HG03378 (cell line): Measurements from ENCODE around the gene KCNG4.

Source experiments
- ATAC-seq: cut with Tn5 transposase; IDR thresholded peaks from one replicate; pipeline ENCODE4 v1.9.1; 2021; ENCODE audit warnings: mild to moderate bottlenecking, moderate library complexity; ENCODE audit not compliant: unreplicated experiment

Gene KCNG4

GRCh38 chr16:84239909-84240308 lies at the start of gene KCNG4:
Gene KCNG4, minus strand, starts transcription at chr16:84240012. Its CDS starts 2,527 bp downstream, at chr16:84237485.
- ATAC-seq, result no peak

- ATAC-seq, result no peak
Observed at GRCh38 chr16:84288902-84289301, 49.1 kb upstream of the KCNG4 start.

- no peak for ATAC-seq
Observed at GRCh38 chr16:84286578-84287240, 46.9 kb upstream of the KCNG4 start.

GRCh38 chr16:84284154-84284722 lies 44.4 kb upstream of the KCNG4 start:
- no peak for ATAC-seq

- ATAC-seq, result no peak
Observed at GRCh38 chr16:84283314-84284153, 43.7 kb upstream of the KCNG4 start.

- no peak for ATAC-seq
Observed at GRCh38 chr16:84282533-84282932, 42.7 kb upstream of the KCNG4 start.

- ATAC-seq, result no peak
Observed at GRCh38 chr16:84281074-84281473, 41.3 kb upstream of the KCNG4 start.

- no peak for ATAC-seq
Observed at GRCh38 chr16:84279881-84280280, 40.1 kb upstream of the KCNG4 start.

- no peak for ATAC-seq
Observed at GRCh38 chr16:84278968-84279367, 39.2 kb upstream of the KCNG4 start.

GRCh38 chr16:84278333-84278732 lies 38.5 kb upstream of the KCNG4 start:
- no peak for ATAC-seq

GRCh38 chr16:84277244-84277823 lies 37.5 kb upstream of the KCNG4 start:
- no peak for ATAC-seq

- no peak for ATAC-seq
Observed at GRCh38 chr16:84275585-84276151, 35.9 kb upstream of the KCNG4 start.

- no peak for ATAC-seq
Observed at GRCh38 chr16:84274515-84274914, 34.7 kb upstream of the KCNG4 start.

- ATAC-seq, result no peak
Observed at GRCh38 chr16:84272740-84273320, 33.0 kb upstream of the KCNG4 start.

- ATAC-seq, result no peak
Observed at GRCh38 chr16:84271866-84272265, 32.1 kb upstream of the KCNG4 start.

- ATAC-seq, result no peak
Observed at GRCh38 chr16:84271037-84271436, 31.2 kb upstream of the KCNG4 start.

- ATAC-seq, result no peak
Observed at GRCh38 chr16:84270531-84270930, 30.7 kb upstream of the KCNG4 start.

GRCh38 chr16:84270071-84270470 lies 30.3 kb upstream of the KCNG4 start:
- no peak for ATAC-seq

- no peak for ATAC-seq
Observed at GRCh38 chr16:84268291-84269040, 28.7 kb upstream of the KCNG4 start.

GRCh38 chr16:84267380-84267779 lies 27.6 kb upstream of the KCNG4 start:
- ATAC-seq, result no peak
